Measurements from ENCODE around the gene ZBTB8B. TPM values are rescaled to one million over a fixed set of nuclear protein-coding genes. Genes with fewer than 3 reads are reported as not detected.
"Not testable (repeated sequence)": the region's sequence is repeated elsewhere in the genome, so short reads cannot be mapped to it uniquely, and the experiment has no call there.

The ZBTB8B gene
- polyA plus RNA-seq, 3 donors, result 1.2 to 2.3 (median 1.9) TPM

DNA sequence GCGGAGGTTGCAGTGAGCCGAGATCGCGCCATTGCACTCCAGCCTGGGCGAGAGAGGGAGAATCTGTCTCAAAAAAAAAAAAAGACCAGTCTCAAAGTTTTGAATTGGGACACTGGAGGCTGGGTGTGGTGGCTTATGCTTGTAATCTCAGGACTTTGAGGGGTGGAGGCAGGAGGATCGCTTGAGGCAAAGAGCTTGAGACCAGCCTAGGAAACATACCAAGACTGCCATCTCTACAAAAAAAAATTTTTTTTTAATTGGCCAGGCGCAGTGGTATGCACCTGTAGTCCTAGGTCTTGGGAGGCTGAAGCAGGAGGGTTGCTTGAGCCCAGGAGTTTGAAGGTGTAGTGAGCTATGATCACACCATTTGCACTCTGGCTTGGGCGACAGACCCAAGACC lies 3.9 kb downstream of the ZBTB8B start:
- DNase-seq, result no peak

DNA sequence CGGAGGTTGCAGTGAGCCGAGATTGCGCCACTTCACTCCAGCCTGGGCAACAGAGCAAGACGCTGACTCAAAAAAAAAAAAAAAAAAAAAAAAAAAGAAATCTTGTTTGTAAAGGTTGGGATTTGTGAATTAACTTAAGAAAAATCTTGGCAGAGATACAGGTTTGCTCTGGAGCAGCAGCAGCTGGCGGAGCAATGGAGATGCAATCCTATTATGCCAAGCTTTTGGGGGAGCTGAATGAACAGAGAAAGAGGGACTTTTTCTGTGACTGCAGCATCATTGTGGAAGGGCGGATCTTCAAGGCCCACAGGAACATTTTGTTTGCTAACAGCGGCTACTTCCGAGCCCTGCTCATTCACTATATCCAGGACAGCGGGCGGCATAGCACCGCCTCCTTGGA lies 5.6 kb downstream of the ZBTB8B start:
- DNase-seq, result no peak

DNA sequence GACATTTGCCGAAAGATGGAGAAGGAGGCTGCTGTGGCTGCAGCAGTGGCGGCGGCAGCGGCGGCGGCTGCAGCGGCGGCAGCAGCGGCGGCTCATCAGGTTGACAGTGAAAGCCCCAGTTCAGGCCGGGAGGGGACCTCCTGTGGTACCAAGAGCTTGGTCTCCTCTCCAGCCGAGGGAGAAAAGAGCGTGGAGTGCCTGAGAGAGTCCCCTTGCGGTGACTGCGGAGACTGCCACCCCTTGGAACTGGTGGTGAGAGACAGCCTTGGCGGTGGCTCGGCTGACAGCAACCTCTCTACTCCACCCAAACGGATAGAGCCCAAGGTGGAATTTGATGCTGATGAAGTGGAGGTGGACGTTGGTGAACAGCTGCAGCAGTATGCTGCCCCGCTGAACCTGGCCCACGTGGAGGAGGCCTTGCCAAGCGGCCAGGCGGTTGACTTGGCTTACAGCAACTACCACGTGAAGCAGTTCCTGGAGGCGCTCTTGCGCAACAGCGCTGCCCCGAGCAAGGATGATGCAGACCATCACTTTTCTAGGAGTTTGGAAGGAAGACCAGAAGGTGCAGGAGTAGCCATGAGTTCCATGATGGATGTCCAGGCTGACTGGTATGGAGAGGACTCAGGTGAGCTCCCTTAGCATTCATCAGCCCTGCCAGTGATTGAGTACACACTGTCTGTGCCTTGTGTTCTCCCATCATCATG lies 6.3 kb downstream of the ZBTB8B start:
- no peak for DNase-seq

DNA sequence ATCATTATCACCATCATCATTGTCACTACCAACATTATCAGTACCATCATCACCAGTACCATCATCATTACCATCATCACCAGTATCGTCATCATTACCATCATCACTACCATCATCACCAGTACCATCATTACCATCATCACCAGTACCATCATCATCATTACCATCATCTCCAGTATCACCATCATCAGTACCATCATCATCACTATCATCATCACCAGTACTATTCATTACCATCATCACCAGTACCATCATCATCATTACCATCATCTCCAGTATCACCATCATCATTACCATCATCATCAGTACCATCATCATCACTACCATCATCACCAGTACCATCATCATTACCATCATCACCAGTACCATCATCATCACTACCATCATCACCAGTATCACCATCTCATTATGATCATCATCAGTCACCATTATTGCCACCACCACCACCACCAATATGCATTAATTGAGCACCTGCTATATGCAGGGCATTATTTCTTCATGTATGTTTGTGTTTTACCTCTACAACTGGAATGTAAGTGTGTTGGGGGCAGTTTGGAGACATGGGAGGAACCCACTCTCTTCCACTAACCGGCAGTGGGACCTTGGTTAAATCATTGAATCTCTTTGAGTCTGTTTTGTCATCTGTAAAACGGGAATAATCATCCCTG lies 7.0 kb downstream of the ZBTB8B start:
- no peak for DNase-seq

DNA sequence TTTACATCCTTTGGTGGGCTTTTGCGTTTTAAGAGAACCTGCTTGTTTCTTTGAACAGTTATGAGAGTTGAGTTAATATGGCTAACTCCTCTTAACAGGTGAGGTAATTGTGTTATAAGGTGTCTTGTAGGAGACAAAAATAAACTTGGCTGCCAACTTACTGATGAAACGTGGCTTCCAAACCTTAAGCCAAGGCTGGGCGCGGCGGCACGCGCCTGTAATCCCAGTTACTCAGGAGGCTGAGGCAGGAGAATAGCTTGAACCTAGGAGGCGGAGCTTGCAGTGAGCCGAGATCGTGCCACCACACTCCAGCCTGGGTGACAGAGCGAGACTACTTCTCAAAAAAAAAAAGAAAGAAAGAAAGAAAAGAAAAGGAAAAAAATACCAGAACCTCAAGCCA lies 8.1 kb downstream of the ZBTB8B start:
- DNase-seq, result not testable (repeated sequence)

DNA sequence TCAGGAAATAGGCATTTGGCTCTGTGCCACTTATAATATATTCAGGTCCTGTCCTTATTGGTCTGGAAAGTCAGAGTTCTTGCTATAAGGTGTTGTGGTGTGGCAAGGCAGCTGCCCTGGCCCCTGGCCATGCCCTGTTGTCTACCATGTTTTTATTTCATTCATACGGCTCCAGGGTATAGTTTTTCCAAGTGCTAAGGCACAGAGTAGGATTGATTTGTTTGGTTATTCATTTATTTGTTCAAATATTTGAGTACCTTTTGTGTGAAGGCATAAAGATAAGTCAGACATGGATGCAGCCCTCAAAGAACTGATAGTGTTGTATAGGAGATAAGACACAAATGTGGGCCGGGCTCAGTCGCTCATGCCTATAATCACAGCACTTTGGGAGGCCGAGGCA lies 10.1 kb downstream of the ZBTB8B start:
- no peak for DNase-seq

DNA sequence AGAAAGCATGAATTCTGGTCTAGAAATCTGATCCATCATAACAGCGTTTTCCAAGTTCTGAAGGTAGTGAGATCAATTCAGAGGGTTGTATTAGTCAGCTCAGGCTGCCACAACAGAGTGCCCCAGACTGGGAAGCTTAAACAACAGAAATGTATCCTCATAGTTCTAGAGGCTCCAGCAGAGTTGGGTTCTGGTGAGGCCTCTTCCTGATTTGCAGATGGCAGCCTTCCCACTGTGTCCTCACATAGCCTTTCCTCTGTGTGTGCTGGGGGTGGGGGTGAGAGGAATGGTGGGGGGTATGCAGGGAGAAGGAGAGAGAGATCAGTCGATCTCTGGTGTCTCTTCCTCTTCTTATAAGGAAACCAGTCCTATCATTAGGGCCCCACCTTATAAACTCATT lies 15.1 kb downstream of the ZBTB8B start:
- no peak for DNase-seq

DNA sequence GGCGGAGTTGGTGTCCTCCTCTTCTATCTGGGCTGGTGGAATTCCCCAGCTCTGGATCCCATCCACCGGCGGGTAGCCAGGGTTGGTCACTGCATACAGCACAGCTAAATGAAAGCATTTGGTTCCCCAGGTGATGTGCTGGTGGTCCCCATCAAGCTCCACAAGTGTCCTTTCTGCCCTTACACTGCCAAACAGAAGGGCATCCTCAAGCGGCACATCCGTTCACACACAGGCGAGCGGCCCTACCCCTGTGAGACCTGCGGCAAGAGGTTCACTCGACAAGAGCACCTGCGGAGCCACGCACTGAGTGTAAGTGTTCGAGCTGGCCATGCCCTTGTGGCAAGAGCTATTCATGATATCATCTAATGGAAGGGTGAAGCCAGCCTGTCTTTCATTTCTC lies 15.9 kb downstream of the ZBTB8B start:
- DNase-seq, result no peak

DNA sequence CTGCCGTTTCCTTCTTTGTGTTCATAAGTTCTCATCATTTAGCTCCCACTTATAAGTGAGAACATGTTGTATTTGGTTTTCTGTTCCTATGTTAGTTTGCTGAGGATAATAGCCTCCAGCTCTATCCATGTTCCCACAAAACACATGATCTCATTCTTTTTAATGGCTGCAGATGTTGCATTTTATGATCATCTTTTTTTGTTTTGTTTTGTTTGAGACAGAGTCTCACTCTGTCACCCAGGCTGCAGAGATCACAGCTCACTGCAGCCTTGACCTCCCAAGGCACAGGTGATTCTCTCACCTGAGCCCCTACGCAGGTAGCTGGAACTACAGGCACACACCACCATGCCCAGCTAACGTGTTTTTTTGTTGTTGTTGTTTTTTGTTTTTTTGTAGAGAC lies 16.9 kb downstream of the ZBTB8B start:
- DNase-seq, result not testable (repeated sequence)

DNA sequence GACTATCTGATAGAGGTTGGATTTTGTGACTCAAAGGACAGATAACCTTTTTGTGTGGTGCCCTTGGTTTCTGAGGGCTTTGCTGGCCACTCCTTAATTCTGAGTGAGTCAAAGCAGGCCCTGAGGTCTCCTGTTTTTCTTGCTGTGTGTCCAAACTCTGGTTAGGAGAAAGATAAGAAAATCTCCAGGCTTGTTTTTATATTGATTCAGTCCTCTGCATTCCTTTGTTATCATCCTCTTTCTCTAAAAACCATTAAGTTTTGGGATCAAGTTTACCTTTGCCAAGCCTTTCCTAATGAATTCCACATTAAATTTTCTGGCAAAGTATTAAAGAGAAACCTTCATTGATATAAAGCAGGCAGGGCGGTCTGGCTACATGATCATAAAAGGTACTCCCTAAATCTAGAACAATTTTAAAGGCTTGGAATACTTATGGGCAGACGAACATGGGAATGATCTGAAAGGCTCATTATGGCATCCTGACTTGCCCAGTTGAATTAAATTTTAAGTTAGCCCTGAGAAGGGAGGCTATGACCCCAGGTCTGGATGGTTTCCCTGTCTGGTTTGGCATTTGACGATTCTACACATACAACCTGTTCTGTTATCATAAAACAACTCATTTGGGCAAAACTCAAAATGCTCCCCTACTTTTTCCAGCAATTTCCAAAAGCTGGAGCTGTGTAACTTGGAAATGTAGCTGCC lies 20.8 kb downstream of the ZBTB8B start:
- no peak for DNase-seq

DNA sequence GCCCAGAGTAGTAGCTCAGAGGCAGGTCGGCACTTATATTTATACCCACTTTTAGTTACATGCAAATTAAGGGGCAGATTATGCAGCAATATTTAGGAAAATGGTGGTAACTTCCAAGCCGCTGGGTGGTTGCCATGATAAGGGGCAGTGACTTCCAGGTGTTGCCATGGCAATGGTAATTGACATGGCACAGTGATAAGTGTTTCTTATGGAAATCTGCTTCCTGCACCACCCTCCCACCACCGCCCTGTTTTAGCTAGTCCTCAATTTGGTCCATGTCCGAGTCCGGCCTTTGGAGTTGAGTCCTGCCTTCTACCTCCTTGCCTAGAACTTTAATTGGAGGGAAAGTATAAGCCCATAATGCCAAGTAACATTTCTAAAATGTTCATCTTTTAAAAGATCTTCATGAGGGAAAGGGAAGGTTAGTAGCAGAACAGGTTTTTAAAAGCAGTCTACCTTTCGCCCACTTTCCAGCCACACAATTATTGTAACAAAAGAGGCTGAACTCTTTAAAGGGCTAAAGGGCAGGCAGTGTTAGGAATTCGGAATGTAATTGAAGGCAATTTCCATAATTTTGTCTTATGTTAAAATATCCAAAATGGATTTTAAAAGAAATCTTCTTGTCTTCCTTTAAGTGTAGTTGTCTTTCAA lies 21.7 kb downstream of the ZBTB8B start:
- no peak for DNase-seq

DNA sequence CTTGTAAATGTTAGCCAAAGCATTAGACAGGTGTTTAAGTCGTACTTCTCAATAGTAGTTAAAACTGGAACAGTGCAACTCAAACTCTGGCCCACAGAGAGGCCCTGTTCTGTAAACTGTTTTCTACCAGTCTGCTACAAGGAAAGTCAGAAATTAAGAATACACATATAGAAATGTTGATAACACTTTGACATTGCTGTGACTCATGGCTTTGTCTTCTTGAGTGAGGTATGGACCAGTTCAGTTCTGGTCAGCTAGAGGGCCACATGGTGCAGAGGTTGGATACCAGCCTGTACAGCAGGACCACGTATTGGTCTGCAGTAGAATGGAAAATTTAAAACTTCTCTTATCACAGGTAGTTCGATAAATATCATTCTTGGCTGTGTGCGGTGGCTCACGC lies 22.3 kb downstream of the ZBTB8B start:
- no peak for DNase-seq

DNA sequence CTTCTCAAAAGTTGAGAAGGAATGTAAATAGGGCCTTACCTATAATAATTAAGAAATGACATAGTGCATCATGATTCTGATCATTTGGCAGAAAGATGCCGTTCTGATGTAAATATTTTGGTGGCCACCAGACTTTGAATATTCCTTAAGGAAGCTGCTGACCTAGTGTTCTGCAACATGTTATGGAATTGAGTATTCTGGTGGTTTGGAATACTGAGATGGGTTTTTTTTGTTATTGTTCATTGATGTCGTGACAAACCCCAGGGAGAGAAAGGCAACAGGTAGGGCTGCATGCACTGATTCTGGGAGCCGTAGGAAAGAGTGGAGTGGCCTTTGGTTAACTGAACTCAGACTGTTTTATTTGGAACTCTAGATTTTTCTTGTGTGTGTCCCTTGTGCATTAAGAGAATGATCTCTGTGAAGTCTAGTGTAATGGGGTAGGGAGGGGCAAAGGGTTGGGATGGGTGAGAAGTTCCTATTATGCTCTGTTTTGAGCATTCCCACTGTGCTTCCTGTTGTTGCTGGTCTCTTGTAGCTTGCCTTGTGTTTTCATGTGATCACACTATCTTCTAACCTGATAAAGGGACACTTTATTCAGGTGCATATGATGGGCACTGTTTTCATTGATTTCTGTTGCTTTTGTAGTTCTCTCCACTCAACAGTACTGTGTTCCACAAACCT lies 25.0 kb downstream of the ZBTB8B start:
- no peak for DNase-seq

DNA sequence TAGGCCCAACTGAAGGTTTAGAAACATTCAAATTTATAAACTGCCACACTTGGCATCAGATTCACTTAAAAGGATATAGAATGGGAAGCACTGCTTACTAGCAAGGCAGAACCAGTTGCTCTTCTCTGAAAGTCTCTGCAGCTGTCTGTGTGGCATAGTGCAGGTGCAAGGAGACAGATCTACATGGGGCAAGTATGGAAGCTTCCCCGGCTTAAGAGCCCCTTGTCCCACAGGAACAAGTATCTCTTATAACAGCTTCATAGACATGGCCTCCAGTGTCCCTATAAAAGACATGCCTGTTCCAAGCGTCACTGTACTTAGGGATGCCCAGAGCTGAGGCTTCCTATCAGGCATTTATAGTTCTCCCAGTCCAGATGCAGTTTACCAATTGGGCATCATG lies 26.5 kb downstream of the ZBTB8B start:
- DNase-seq, result no peak

DNA sequence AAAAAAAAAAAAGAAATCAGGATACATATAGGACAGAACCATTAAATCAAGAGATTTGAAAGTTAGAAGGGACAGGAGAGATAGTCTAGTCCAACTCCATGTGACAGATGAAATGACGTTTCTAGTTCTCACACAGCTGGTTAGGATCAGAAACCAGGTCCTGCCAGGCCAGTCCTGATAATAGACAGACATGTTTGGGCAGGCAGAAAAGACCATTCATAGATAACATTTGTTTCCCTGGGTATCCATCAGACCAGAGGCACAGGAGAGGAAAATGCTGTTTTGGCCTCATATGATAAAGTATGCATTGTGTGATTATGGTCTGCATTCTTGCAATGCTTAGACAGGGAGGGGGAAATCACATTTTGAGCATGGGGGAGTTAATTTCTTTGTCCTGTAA lies 29.3 kb downstream of the ZBTB8B start:
- no peak for DNase-seq

DNA sequence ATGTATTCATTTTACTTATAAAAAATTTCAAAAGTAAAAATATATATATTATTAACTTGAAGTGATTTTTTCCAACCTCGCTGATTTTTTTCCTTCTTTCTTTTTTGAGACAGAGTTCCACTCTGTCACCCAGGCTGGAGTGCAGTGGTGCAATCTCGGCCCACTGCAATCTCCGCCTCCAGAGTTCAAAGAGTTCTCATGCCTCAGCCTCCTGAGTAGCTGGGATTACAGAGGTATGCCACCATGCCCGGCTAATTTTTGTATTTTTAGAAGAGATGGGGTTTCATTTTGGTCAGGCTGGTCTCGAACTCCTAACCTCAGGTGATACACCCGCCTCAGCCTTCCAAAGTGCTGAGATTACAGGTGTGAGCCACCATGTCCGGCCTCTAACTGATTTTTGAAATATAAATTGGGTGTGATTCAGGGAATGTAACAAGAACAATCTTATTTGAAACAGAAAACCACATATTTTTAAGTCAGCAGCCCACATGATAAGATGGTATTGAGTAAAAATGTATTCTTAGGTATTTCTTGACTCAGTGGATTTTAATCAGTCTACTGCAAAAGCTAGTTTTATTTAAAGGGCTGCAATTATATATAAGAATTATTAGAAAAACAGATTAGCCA lies 30.0 kb downstream of the ZBTB8B start:
- DNase-seq, result no peak

DNA sequence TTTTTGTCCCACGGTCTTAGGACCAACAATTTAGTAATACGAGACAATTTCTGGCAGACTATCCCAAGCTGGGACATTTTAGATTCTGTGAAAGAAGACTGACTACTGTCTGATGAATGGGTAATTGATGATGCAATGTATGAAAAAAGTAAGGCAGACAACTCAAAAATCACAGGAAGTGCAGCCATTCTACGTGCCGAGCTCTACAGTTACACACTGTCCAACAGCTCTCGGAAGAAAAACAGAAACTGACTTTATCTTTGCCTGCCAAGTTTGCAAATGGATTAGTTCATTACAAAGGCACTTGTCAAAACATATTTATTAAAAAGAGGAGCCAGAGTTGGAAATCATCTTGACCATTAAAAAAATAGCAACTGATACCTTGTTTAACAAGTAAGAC lies 31.3 kb downstream of the ZBTB8B start:
- DNase-seq, result no peak

DNA sequence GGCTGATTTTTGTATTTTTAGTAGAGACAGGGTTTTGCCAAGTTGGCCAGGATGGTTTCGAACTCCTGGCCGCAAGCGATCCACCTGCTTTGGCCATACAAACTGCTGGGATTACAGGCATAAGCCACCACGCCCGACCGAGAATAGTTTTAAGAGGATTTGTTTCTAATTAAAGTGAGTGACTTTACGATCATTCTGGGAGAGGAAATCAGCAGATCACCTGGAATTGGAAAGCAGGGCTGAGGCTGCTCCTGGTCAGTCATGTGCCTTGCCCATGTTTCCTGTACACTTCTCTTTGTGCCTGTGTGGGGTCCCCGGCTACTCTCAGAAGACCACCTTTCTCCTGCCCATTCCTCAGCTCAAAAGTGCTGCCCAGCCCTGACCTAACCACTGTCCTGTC lies 33.9 kb downstream of the ZBTB8B start:
- no peak for DNase-seq

DNA sequence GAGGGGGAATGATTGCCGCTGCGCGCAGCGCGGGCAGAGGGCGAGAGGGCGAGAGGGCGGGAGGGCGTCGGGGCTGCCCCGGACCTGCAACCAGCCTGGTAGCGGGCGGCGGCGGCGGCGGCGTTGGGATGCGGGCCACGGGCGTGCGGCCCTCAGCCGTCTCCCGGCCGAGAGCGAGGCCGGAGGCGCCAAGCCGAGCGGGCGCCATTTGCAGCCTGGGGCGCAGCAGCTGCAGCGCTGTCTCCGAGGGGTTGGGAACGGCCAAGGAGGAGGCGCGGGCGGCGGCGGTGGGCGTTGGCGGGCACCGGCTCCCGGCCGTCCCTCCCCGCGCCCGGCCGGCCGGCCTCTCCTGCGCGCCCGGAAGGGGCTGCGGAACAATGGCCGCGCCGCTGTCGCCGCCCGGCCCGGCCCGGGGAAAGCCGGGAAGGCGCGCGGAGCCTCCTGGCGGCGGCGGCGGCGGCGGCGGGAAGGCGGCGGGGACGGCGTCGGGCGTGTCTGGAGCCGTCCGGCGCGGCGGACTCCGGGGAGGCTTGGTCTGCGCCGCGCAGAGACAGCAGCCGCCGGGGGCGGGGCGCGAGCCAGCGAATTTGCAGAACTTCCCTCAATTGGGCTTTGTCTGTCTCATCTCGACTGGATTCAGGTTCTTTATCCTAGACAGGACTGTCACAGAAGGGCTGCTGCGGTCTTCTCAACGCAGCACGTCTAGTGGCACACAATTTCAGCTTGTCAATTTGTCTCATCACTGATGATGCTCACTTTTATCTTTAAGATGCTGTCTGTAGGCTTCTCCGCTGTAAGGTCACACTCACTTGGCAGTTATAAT lies 35.7 kb downstream of the ZBTB8B start:
- DNase-seq, result peak; percentile 65

DNA sequence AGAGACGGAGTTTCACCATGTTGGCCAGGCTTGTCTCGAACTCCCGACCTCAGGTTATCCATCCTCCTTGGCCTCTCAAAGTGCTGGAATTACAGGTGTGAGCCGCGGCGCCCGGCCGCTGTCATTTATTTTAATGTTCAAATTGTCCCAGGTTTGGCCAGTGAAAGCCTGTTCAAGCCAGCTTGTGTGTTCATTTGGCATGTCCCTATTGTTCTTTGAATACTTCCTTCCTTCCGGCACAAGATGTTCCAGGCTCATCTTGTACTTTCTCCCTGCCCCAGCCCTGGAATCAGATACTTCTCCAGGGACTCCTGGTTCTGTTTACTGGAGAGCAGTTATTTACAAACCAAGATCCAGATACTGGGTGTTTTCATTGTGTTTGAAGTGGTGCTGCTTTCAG lies 37.0 kb downstream of the ZBTB8B start:
- no peak for DNase-seq

DNA sequence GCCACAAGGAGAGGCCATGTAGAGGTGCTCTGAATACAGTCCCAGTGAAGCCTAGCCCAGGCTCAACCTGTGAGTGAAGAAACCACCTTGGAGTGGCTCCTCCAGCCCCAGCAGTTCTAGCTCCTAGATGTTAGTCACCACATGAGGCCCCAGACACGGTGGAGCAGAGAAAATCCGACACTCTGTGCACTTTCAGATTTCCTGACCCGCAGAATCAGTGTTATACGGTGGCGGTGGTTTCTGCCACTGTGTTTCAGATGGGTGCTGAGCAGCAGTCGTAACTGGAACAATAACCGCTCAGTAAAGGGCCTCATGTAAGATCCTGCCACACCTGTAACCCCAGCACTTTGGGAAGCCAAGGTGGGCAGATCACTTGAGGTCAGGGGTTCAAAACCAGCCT lies 38.3 kb downstream of the ZBTB8B start:
- DNase-seq, result no peak

Data from renal pelvis (tissue), 4 donors.